ENCODE measurements around the gene MSH3.
"Not testable (repeated sequence)": the region's sequence is repeated elsewhere in the genome, so short reads cannot be mapped to it uniquely, and the experiment has no call there.

The MSH3 gene

DNA sequence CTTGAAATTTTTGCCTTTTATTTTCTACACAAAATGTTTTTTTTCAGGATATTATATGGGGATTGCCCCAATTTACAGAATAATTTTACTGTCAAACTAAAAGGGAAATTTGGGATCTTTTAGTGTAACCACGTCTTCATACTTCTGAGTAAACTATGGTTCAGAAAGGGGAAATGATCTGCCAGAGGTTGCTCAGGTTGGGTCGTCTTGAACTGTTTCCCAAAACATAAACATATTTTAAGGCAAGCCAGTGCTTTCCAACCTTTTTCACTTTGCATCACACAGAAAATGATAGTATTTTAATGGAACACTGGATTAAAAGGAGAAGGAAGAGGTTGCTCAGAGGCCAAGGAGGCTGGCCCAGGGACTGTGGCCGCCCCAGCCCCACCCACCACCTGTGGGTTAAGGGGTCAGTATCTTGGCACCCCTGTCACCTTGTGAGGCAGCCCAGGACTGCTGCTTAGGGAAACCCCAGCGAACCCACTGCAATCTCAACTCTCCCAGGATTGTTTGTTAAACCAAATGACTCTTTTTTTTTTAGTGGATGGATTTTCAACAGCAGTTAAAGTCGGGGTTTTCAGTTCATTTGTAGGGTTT lies 143.1 kb downstream of the MSH3 start:
- no peak for DNase-seq (ENCODE audit: low spot score)

DNA sequence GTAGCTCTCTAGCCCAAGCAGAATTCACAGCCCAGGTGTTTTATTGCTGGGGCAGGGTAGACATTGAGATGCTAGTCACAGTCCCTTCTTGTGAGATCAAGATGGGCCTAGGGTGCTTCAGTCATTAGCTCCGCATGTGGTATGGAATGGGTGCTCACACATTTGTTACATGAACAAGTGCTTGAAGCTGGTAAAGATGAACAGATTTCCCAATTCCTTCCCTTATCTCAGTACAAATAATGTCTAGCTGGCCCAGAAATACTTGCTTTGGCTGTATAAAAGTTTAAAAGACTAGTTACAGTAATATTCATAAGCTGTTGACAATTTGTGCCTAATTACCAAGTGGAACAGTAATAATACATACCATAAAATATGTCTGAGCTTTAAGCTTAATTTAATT lies 143.7 kb downstream of the MSH3 start:
- DNase-seq (ENCODE audit: low spot score): no peak

DNA sequence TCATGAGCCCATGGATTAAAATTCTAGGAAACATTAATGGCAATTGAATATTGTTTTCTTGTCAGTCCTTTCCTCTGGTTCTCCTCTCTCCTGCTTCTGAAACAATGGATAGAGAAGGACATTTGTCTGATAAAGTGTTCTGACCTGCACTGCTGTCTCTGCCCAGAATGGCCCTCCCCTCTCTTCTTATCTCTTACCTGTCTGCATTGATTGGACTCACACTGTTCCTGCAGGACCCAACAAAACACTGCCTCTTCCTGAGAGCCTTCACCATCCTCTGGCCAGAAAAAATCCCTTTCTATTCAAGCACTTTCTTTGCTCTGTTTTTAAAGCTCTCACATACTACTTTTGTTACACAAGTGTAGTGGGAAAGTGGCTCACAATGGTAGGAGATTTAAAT lies 144.2 kb downstream of the MSH3 start:
- DNase-seq (ENCODE audit: low spot score): no peak

DNA sequence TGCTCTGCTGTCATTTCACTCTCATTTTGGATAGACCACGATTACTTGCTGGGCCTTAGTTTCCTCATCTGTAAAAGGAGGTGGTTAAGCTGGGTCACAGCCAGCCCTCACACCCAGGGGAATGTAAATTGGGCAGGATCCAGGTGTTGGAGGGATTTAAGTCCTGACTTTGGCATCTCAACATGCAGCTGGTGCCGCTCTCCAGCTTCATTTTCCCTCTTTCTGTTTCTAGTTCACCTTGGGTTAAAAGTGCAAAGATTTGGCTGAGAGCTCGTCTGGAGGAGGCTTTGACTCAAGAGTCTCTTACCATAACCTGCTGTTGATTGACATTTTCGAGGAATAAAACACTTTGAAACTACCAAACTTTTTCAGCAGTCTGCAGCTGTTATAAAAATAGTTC lies 144.6 kb downstream of the MSH3 start:
- no peak for DNase-seq (ENCODE audit: low spot score)

DNA sequence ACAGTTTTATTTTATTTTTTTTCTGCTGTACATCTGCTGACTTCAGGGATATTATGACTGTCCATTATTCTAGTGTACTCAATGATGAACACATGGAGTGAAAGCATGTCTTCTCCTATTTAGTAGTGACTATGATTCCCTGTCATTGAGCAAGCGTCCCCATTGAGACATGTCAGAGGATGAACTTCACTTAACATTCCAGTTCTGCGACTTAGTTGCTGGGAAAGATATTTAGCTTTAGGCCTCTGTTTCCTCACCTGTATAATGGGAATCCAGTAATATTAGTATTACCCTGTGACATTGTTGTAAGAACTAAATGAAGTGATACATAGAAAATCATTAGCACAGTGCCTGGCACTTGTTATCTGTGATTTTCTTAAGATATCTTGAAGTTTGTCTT lies 145.1 kb downstream of the MSH3 start:
- no peak for DNase-seq (ENCODE audit: low spot score)

DNA sequence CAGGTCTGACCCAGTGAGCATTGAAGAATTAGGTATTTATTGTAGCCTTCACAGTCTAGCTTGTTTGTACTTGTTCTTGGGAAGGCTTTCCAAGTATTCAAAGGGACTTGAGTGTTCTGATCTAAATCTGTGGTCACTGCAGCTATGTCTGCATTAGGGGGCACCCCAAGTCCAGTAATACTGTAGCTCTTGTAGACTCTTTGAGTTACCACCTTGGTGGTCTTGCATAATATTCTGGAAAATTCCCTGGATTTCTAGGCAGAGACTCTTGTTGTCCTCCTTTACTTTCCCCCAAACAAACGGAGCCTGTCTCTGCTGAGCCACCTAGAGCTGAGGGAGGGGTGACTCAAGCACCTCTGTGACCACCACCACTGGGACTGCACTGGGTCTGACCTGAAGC lies 149.9 kb downstream of the MSH3 start:
- DNase-seq (ENCODE audit: low spot score): no peak

DNA sequence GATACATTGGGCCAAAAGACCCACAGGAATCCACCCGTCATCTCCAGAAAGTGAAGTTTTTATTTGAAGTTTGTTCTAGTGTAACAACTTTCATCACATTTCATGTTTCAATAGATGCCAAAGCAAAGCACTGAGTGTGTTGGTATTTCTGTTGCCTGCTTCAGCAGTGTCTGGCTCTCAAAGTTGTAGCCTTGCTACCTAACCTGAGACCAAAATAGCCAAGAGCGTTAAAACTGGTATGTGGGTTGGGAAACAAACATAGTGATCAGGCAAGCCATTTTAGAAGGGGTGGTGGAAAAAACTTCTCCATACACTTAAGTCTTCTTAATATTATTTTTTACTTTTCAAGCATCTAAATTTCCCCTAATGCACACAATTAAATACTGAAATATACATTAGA lies 150.6 kb downstream of the MSH3 start:
- no peak for DNase-seq (ENCODE audit: low spot score)

DNA sequence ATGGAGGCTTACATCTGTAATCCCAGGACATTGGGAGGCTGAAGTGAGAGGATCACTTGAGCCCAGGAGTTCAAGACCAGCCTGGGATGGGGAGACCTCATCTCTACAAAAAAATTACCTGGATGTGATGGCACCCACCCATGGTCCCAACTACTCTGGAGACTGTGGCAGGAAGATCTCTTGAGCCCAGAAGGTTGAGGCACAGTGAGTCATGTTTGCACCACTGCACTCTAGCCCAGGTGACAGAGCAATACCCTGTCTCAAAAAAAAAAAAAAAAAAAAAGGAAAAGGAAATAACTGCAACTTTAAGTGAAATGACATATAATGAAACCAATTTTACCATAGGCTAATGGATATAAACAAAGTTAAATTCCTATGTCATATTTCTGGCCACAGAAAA lies 152.5 kb downstream of the MSH3 start:
- no peak for DNase-seq (ENCODE audit: low spot score)

DNA sequence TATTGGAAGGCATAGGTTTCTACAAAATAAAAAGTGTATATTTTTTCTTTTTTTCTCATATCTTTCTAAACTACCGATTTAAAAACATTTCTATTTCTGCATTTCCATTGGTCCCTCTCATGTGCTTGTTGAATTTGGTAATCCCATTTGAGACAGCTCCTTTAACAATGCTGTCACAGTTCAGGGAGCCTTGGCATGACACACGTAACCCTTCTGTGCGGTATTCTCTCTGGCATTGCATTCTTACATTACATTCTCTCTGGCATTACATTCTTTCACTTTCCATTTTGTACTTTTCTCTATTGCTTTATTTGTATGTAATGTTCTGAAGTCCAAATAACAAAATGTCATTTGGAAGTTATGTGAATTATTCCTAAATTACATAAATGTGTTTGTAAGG lies 155.0 kb downstream of the MSH3 start:
- DNase-seq (ENCODE audit: low spot score): no peak

DNA sequence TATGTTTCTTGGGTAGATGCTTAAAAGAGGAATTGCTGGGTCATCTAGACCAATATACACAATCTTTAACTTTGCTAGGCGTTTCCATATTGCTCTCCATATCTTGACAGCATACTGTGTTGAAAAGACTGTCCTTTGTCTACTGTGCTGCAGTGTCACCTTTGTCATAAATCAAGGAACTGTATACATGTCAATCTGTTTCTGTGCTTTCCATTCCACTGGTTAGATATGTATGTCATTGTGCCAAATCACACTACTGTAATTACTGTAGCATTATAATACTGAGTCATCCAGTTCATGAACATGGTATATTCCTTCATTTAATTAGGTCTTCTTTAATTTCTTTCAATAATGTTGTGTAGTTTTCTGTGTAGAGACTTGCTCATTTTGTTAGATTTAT lies 156.0 kb downstream of the MSH3 start:
- DNase-seq (ENCODE audit: low spot score): no peak

DNA sequence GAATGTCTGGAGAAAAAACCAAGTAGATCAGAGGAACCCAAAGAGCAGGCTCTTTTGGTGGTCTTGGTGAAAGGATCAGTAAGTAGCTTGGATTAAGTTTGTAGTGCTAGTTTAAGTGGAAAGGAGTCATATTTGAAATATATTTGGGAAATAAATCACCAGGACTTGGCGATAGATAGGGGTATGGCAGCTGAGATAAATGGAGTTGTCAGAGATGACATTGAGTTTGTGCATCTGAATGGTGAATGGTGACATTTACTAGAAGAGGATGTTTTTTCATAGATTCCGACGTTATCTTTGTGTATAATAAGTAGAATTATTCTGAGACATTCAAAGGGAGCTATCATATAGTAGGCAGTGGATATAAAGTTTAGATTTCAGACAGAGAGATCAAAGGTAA lies 162.1 kb downstream of the MSH3 start:
- no peak for DNase-seq (ENCODE audit: low spot score)

DNA sequence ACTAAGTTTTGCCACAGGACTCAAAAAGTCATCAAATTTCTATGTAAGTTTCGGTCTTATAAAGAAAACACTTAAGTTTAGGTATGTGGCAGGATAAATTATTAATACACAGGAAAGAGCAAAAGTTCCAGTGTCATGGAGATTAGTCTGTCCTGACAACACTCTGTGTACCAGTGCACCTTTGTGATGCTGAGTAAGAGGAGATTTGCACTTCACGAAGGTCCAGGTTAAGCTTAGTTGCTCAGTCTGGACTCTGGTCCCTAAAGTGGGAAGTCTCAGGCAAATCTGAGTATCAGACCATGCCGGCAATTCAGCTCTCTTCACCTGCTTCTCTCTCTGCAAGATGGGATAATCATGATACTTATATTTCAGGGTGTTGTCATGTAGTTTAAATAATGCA lies 166.2 kb downstream of the MSH3 start:
- DNase-seq (ENCODE audit: low spot score): no peak

DNA sequence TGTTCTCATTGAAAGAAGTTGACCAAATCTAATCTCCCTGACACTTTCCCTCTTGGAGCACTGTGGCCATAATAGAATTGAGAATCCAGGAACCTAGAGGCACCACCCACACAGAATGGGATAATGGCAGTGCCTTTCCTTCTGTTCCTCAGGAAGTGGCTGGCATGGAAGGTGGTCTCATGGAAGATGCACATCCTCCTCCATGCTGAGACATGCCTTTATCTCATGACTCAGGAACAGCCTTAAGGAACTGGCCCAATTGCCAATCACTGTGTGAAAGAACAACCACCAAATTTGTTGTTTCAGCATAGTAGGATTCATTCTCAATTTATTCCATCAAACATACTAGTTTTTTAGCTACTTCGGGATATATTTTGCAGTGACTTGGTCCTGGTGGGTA lies 168.2 kb downstream of the MSH3 start:
- no peak for DNase-seq (ENCODE audit: low spot score)

DNA sequence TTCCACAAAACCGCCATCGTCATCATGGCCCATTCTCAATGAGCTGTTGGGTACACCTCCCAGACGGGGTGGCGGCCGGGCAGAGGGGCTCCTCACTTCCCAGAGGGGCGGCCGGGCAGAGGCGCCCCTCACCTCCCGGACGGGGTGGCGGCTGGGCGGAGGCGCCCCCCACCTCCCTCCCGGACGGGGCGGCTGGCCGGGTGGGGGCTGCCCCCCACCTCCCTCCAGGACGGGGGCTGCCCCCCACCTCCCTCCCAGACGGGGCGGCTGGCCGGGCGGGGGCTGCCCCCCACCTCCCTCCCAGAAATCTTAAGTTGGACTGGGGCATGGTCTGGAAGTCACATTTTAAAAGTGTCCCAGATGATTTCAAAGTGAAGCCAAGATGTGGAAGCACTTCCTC lies 169.7 kb downstream of the MSH3 start:
- DNase-seq (ENCODE audit: low spot score): not testable (repeated sequence)

DNA sequence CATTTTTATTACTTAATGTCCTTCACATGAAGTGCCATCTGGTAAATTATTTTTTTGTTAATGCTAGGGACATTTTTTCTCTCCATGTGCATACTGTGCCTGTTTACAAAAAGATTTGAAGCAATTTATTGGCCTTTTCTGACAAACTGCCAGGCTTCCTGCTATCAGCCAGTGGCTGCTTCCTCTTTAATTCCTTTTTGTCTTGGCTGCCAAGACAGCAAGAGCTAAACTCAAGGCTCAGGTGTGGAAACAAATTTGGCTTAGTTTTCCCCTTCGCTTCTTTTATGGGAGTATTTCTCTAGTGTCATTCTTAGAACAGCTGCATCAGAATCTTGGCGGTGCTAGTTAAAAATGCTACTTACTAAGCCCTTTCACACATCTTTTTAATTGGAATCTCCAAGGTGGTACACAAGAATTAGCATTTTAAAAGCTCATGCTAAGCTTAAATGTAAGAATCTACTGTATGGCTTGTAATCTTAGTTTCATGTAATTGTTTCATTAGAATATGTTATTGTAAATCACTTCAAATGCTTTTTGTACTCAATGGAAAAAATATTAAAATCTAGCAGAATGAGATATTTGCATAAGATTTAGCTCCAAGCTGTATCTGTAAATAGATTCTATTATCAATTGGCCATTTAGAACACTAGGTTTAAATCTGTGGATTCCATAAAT lies 171.5 kb downstream of the MSH3 start:
- DNase-seq (ENCODE audit: low spot score): no peak

DNA sequence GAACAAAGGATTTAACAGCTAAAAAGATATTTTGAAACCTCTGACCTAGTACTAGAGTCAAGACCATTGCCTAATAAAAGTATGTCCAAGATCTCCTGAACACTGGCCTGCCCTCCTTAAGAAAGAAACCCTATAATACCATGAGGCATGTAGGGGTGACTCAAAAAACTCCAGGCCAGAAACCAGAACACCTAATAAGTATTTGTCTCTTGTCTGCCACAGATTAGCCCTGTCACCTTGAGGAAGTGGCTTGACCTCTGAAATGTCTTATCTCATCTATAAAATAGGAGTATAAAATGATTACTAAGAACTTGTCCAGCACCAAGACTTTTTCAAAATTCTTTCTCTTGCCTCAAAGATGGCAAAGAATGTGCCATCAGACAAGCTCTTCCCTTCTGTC lies 180.3 kb downstream of the MSH3 start:
- DNase-seq (ENCODE audit: low spot score): no peak

DNA sequence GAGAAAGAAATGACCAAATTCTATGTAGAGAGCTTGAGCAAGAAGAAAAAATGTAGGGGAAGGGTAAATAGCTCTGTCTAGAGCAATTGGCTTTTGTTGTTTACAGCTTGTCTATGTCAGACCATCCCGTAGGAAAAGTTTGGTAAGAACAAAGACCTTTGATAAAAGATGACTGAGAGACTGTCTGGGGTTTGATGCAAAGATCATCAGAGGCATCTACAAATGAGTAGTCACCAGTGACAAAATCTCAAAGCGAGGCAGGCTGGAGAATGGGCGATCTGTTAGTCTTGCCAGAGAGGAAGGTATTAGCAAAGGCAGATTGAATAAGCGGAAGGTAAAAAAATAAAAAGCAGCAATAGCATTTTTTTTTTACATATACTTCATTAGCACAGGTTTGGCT lies 180.7 kb downstream of the MSH3 start:
- DNase-seq (ENCODE audit: low spot score): no peak

DNA sequence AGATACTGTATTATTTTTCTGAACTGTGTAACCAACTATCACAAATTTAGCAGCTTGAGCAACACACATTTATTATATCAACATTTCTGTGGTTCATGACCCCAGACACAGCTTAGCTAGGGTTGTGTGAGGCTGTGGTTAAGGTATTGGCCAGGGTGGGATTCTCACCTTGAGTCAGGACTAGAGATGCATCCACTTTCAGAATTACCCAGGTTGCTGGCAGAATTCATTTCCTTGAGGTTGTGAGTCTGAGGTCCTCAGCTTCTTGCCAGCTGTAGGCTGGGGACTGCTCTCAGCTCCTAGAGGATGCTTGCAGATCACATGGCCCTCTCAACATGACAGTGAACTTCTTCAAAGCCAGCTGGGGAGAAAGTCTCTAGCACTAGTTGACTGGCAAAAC lies 183.2 kb downstream of the MSH3 start:
- DNase-seq (ENCODE audit: low spot score): no peak

DNA sequence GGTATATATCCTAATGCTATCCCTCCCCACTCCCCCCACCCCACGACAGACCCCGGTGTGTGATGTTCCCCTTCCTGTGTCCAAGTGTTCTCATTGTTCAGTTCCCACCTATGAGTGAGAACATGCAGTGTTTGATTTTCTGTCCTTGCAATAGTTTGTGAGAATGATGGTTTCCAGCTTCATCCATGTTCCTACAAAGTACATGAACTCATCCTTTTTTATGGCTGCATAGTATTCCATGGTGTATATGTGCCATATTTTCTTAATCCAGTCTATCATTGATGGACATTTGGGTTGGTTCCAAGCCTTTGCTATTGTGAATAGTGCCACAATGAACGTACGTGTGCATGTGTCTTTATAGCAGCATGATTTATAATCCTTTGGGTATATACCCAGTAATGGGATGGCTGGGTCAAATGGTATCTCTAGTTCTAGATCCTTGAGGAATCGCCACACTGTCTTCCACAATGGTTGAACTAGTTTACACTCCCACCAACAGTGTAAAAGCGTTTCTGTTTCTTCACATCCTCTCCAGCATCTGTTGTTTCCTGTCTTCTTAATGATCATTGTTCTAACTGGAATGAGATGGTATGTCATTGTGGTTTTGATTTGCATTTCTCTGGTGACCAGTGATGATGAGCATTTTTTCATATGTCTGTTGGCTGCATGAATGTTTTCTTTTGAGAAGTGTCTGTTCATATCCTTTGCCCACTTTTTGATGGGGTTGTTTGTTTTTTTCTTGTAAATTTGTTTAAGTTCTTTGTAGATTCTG lies 186.8 kb downstream of the MSH3 start:
- DNase-seq (ENCODE audit: low spot score): not testable (repeated sequence)

DNA sequence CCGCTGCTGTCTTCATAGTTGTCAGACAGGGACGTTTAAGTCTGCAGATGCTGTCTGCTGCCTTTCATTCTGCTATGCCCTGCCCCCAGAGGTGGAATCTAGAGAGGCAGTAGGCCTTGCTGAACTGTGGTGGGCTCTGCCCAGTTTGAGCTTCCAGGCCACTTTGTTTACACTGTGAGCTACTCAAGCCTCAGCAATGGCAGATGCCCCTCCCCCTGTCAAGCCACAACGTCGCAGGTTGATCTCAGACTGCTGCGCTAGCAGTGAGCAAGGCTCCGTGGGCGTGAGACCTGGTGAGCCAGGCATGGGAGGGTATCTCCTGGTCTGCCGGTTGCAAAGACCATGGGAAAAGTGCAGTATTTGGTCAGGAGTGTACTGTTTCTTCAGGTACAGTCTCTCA lies 192.0 kb downstream of the MSH3 start:
- DNase-seq (ENCODE audit: low spot score): not testable (repeated sequence)

DNA sequence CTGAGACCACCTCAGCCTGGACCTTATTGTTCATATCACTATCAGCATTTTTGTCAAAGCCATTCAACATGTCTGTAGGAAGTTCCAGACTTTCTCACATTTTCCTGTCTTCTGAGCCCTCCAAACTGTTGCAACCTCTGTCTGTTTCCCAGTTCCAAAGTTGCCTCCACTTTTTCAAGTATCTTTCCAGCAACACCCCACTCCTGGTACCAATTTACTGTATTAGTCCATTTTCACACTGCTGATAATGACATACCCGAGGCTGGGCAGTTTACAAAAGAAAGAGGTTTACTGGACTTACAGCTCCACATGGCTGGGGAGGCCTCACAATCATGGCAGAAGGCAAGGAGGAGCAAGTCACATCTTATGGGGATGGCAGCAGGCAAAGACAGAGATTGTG lies 195.7 kb downstream of the MSH3 start:
- not testable (repeated sequence) for DNase-seq (ENCODE audit: low spot score)

DNA sequence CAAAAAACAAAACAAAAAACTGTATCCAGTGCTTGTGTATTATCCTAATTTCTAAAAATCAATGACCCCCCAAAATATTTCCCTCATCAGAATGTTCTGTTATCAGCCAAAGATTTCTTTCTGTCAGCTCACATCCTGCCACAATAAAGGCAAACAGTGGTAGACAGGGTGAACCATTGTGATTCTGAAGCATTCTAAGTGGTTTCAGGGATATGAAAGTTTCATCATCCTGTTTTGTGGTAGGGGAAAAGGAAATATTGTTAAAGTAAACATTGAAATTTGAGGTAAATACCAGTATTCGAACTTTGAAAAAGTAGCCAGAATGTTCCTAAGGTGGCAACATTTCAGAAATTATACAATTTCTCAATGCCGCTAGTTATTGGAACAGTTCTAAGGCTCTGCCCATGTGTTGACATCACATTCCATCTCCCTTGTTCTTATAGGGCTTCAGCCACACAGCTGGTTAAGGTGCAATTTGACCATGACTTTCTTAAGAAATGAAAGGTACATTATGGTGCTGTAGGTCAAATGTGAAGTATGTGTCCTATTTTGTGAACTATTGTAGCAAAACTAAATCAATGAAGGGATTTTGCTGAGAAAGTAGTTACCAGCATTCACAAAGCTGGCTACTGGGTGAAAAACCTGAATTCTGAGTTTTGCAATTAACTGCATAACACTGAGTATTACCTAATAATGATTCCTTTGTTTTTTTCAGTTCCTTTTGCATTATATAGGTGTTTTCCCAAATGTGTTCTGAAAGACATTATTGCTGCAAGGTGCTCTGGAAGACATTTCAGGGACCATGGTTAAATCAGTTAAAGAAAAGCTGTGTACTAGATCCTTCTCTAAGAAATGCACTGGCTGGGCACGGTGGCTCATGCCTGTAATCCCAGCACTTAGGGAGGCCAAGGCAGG lies 198.1 kb downstream of the MSH3 start:
- DNase-seq (ENCODE audit: low spot score): no peak

DNA sequence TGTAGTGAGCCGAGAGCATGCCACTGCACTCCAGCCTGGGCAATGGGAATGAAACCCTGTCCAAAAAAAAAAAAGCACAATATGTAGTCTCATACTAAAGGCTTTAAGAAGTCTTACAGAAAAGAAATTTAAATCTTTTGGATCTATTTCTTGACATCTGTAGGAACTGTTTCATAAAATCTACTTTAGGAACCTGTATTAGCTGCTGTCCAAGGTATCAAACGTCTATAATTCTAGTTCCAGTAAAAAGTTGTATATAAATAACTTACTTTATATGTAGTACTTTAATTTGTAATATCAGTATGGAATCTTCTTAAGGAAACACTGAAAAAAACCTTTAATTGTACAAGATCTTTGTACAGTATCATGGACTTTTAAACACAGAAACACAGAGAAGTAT lies 199.0 kb downstream of the MSH3 start:
- no peak for DNase-seq (ENCODE audit: low spot score)
